Measurements from ENCODE around the gene SSU72.

DNA sequence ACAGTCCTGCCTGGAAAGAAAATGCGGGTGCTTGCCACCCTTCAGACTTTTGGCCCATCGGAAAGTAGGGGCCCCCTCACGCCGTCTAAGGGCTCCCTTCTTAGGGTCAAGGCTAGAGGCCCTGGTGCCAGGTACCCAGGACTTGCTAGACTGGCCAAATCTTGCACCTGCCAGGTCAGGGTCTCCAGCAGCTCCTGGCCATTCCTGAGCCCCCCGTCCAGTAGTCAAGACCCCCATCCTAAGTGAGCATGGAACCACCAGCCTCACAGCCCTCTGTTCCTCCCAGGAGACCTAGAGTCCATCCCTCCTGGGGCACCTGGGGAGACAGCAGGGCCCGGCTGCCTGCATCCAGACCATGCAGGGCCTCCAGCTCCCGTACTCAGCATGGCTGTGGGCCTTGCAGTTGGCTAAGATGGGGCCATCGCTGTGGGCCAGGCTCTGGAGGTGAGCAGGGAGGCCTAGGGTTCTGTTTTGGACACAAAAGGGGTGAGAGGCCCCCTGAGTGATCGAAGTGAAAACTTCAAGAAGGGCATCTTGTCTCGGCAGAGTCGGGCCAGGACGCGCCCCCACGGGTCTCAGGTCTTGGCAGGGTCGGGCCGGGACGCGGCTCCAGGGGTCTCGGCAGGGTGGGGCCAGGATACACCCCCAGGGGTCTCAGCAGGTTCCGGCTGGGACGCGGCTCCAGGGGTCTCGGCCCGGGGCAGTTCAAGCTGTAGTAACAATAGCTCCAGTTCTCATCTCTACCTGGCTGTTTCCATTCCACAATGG, 19.4 kb upstream of the SSU72 start:
- TF ChIP-seq, protein P1, sequence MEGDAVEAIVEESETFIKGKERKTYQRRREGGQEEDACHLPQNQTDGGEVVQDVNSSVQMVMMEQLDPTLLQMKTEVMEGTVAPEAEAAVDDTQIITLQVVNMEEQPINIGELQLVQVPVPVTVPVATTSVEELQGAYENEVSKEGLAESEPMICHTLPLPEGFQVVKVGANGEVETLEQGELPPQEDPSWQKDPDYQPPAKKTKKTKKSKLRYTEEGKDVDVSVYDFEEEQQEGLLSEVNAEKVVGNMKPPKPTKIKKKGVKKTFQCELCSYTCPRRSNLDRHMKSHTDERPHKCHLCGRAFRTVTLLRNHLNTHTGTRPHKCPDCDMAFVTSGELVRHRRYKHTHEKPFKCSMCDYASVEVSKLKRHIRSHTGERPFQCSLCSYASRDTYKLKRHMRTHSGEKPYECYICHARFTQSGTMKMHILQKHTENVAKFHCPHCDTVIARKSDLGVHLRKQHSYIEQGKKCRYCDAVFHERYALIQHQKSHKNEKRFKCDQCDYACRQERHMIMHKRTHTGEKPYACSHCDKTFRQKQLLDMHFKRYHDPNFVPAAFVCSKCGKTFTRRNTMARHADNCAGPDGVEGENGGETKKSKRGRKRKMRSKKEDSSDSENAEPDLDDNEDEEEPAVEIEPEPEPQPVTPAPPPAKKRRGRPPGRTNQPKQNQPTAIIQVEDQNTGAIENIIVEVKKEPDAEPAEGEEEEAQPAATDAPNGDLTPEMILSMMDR (IDR thresholded peaks at IDR 0.05): no peak
- TF ChIP-seq POLR2A (IDR thresholded peaks at IDR 0.05): no peak

Measured in esophagus squamous epithelium (tissue), 4 donors.